GM18507 (cell line): ENCODE data around the gene RAB15.

Experiments
- DNase-seq: peaks from one replicate; pipeline ENCODE4 v3.0.0; 2011; ENCODE audit warnings: low read depth; ENCODE audit not compliant: insufficient read length; ENCODE audit errors: extremely low spot score
- FAIRE-seq: peaks from 2 replicates; lab custom pipeline; 2011; peaks lifted over from hg19 to GRCh38; lab: Jason Lieb, UNC

Gene RAB15

GRCh38 chr14:64971943-64972791, at the start of gene RAB15:
RAB15 (minus strand) TSS chr14:64972336; CDS start chr14:64972076, 260 bp downstream.
- FAIRE-seq (no peak), DNase-seq (no peak)

GRCh38 chr14:65019944-65020566, 47.9 kb upstream of the RAB15 start:
- DNase-seq = peak; percentile 17

GRCh38 chr14:65016471-65016870, 44.3 kb upstream of the RAB15 start:
- DNase-seq (no peak), FAIRE-seq (no peak)

More at GRCh38 chr14:65019944-65020566, 47.9 kb upstream of the RAB15 start:
- FAIRE-seq = peak; percentile 69

- FAIRE-seq (no peak), DNase-seq (no peak)
Measured at GRCh38 chr14:65015391-65015790, 43.3 kb upstream of the RAB15 start.

- FAIRE-seq = no peak
- DNase-seq = no peak
Measured at GRCh38 chr14:65012353-65012752, 40.2 kb upstream of the RAB15 start.

GRCh38 chr14:65011538-65011937, 39.4 kb upstream of the RAB15 start:
- no peak for DNase-seq
- no peak for FAIRE-seq

GRCh38 chr14:65010211-65010931, 38.2 kb upstream of the RAB15 start:
- FAIRE-seq (no peak), DNase-seq (no peak)

- no peak for FAIRE-seq
Measured at GRCh38 chr14:65007202-65007601, 35.1 kb upstream of the RAB15 start.

GRCh38 chr14:65006261-65006721, 34.2 kb upstream of the RAB15 start:
- no peak for DNase-seq
- no peak for FAIRE-seq

More at GRCh38 chr14:65007202-65007601, 35.1 kb upstream of the RAB15 start:
- DNase-seq = no peak

- FAIRE-seq (peak; percentile 67), DNase-seq (no peak)
Measured at GRCh38 chr14:65003394-65003793, 31.3 kb upstream of the RAB15 start.

GRCh38 chr14:65002586-65003210, 30.6 kb upstream of the RAB15 start:
- FAIRE-seq (no peak), DNase-seq (no peak)

- DNase-seq = no peak
- no peak for FAIRE-seq
Measured at GRCh38 chr14:65001723-65002122, 29.6 kb upstream of the RAB15 start.

- FAIRE-seq (no peak), DNase-seq (no peak)
Measured at GRCh38 chr14:65000898-65001591, 28.9 kb upstream of the RAB15 start.

- FAIRE-seq (peak; percentile 35), DNase-seq (no peak)
Measured at GRCh38 chr14:64998455-64998931, 26.4 kb upstream of the RAB15 start.

GRCh38 chr14:64997108-64997794, 25.1 kb upstream of the RAB15 start:
- FAIRE-seq = no peak
- no peak for DNase-seq

GRCh38 chr14:64995291-64995690, 23.2 kb upstream of the RAB15 start:
- DNase-seq (no peak), FAIRE-seq (no peak)

- no peak for FAIRE-seq
Measured at GRCh38 chr14:64994540-64994939, 22.4 kb upstream of the RAB15 start.

GRCh38 chr14:64993266-64993930, 21.3 kb upstream of the RAB15 start:
- FAIRE-seq = peak; percentile 69

More at GRCh38 chr14:64994540-64994939, 22.4 kb upstream of the RAB15 start:
- no peak for DNase-seq

More at GRCh38 chr14:64993266-64993930, 21.3 kb upstream of the RAB15 start:
- DNase-seq = no peak
